GM12892 (cell line): ENCODE data around the gene TBCD.

Source experiments
- DNase-seq: peaks from one replicate; pipeline ENCODE4 v3.0.0; 2011; ENCODE audit not compliant: insufficient read length
- FAIRE-seq: peaks from 2 replicates; lab custom pipeline; 2011; peaks lifted over from hg19 to GRCh38; lab: Jason Lieb, UNC
- POLR2A ChIP-seq: IDR thresholded peaks from 2 replicates; pipeline ENCODE4 v1.6.1; 2011; ENCODE audit warnings: low read depth, low read length, control low read depth
- POLR2AphosphoS5 ChIP-seq: IDR thresholded peaks from 2 replicates; pipeline ENCODE4 v1.6.1; 2011; ENCODE audit warnings: low read depth, low read length, control low read depth
- TAF1 ChIP-seq: IDR thresholded peaks from 2 replicates; pipeline ENCODE4 v1.6.1; 2011; ENCODE audit warnings: low read depth, mild to moderate bottlenecking, control low read depth, low read length, borderline replicate concordance

The TBCD gene

GRCh38 chr17:82808921-82809905 is 57.3 kb downstream of the TBCD start:
- DNase-seq (no peak), FAIRE-seq (no peak)
- no peak for TF ChIP-seq TAF1
- TF ChIP-seq POLR2A, result no peak
- no peak for TF ChIP-seq POLR2AphosphoS5

GRCh38 chr17:82810644-82811430 is 59.0 kb downstream of the TBCD start:
- DNase-seq, result no peak
- no peak for FAIRE-seq

GRCh38 chr17:82812058-82812457 is 60.2 kb downstream of the TBCD start:
- FAIRE-seq (no peak), DNase-seq (no peak)

More at GRCh38 chr17:82810644-82811430, 59.0 kb downstream of the TBCD start:
- TF ChIP-seq TAF1, result no peak

DNA sequence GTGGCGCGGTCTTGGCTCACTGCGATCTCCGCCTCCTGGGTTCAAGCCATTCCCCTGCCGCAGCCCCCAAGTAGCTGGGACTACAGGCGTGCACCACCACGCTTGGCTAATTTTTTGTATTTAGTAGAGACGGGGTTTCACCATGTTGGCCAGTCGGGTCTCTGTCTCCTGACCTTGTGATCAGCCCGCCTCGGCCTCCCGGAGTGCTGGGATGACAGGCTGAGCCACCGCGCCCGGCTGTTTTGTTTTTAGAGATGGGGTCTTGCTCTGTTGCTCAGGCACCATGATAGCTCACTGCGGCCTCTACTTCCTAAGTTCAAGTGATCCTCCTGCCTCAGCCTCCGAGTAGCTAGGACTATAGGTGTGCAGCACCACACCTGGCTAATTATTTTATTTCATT is 60.7 kb downstream of the TBCD start:
- DNase-seq (no peak), FAIRE-seq (no peak)
- TF ChIP-seq POLR2A (no peak), TAF1 (no peak), POLR2AphosphoS5 (no peak)

More at GRCh38 chr17:82812058-82812457, 60.2 kb downstream of the TBCD start:
- no peak for TF ChIP-seq POLR2AphosphoS5
- TF ChIP-seq POLR2A, result no peak

DNA sequence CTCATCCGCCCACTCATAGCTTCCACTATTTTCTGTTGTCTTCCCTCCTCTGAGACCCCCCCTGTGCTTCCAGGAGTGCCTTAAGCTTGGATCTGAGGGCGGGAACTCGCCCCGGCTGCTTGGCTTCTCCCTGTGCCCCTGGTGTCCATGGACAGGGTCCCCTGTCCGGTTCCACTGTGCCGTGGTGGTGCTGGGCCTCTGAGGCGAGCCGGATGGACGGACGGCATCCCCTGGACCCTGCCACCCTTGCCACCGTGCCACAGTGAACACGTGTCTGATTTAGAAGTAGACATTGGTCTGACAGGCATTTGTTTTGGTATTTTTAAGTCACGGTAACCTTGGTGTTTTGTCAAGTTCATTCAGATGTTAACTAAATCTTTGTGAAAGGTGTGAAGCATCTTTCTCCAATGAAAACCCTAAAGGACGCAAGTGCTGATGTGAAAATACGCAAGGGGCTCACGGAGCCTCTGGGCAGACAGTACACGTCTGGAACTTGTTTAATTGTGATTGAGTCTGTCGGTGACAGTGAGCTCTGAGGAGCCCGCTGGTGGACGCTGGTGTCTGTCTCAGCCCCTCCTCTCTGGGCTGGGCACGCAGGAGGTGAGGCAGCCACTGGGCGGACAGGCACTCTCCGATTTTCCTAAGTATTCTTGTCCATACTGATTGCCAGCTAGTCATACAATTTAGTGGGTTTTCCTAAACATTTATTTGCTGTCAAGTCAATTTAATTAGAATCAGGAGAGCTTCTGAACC is 61.6 kb downstream of the TBCD start:
- FAIRE-seq, result no peak
- no peak for TF ChIP-seq POLR2A
- TF ChIP-seq POLR2AphosphoS5, result no peak
- no peak for TF ChIP-seq TAF1
- DNase-seq, result no peak

DNA sequence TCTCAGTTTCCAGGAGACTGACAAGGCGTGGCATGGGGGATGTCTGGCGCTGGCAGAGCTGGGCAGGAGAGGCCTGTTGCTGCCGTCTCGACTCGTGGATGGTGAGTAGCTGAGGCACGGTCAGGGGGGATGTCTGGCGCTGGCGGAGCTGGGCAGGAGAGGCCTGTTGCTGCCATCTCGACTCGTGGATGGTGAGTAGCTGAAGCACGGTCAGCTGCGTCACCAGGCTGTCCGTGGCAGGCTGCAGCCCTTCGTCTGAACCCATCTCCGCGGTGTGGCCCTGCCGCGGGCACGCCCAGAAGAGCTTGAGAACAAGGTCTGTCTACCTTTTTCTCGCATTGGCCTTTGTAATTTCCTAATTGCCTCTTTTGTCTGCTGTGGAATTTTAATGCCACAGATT is 63.0 kb downstream of the TBCD start:
- no peak for DNase-seq
- no peak for FAIRE-seq
- TF ChIP-seq POLR2A (no peak), POLR2AphosphoS5 (no peak), TAF1 (no peak)

DNA sequence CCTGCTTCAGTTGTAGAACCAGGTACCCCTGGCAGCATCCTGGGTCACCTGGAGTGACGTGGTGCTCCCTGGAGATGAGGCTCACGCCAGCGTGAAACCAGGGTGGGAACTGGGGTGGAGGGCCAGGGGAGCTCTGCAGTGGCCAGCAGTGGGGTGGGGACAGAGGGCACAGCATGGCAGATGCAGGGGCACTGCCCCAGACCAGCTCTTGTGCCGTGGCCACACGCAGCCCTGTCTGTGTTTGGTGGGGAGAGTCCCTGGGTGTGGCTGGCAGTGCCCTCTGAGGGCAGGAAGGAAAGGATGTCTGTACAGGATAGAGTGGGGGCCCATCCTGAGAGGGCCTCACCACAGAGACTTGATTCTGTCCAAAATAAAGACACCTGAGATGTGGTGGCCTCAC is 63.5 kb downstream of the TBCD start:
- DNase-seq (no peak), FAIRE-seq (no peak)
- no peak for TF ChIP-seq POLR2AphosphoS5
- TF ChIP-seq TAF1, result no peak
- TF ChIP-seq POLR2A, result no peak

GRCh38 chr17:82815790-82816305 is 64.0 kb downstream of the TBCD start:
- TF ChIP-seq POLR2A (no peak), TAF1 (no peak), POLR2AphosphoS5 (no peak)
- FAIRE-seq (no peak), DNase-seq (no peak)

DNA sequence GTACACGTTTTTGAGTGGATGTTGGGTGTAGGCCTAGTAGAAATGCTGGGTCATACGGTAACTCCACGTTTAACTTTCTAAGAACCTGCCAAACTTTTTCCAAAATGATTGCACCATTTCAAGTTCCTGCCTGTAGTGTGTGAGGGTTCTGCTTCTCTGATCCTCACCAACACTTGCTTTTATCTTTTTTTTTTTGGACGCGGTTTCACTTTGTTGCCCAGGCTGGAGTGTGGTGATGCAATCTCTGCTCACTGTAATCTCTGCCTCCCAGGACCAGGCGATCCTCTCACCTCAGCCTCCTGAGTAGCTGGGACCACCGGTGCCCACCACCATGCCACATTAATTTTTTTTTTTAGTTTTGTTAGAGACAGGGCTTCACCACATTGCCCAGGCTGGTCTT is 64.5 kb downstream of the TBCD start:
- no peak for FAIRE-seq

GRCh38 chr17:82817947-82818346 is 66.1 kb downstream of the TBCD start:
- TF ChIP-seq POLR2A (no peak), POLR2AphosphoS5 (no peak), TAF1 (no peak)
- no peak for FAIRE-seq
- no peak for DNase-seq

More for the DNA sequence above, 64.5 kb downstream of the TBCD start:
- no peak for DNase-seq
- TF ChIP-seq TAF1 (no peak), POLR2AphosphoS5 (no peak), POLR2A (no peak)

DNA sequence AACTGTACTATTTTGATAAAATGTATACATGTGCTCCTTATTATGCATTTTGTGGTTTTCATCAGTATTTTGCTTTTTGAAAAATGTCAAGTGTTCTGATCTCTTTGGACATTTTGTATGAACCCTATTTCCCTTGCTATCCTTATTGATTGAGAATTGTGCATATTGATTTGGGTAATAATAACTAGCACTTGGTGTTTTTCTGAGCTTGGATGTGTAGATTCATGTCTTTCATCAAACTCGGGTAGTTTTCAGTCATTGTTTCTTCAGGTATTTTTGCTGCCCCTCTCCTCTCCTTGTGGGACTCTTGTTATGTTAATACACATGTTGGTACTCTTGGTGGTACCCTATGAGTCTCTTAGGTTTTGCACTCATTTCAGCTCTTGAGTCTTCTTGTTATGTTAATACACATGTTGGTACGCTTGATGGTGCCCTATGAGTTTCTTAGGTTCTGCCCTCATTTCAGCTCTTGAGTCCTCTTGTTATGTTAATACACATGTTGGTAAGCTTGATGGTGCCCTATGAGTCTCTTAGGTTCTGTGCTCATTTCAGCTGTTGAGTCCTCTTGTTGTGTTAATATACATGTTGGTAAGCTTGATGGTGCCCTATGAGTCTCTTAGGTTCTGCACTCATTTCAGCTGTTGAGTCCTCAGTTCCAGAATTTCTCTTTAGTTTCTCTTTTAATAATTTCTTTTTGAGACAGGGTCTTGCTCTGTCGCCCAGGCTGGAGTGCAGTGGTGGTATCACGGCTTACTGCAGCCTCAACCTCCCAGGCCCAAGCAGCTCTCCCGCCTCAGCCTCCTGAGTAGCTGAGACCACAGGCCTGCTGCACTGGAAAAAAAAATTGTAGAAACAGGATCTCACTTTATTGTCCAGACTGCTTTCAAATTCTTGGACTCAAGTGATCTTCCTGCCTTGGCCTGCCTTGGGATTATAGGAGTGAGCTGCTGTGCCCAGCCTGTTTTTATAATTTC is 68.7 kb downstream of the TBCD start:
- no peak for FAIRE-seq

More for the DNA sequence above, 68.7 kb downstream of the TBCD start:
- no peak for DNase-seq
- TF ChIP-seq POLR2A (no peak), POLR2AphosphoS5 (no peak), TAF1 (no peak)
